Mucosa of rectum (tissue), 2 donors: Measurements from ENCODE around the gene PHF21B.
"Not testable (repeated sequence)": the region's sequence is repeated elsewhere in the genome, so short reads cannot be mapped to it uniquely, and the experiment has no call there.

ENCODE experiments used
- H3K27ac ChIP-seq, 2 donors: one replicate each; pipeline ENCODE4 v1.7.0; 2013; ENCODE audit warnings: inconsistent platforms in 2 of 2, low read depth in 2 of 2, low read length in 2 of 2
- H3K27me3 ChIP-seq, 2 donors: one replicate each; pipeline ENCODE4 v1.7.0; 2013; ENCODE audit warnings: low read length in 2 of 2; ENCODE audit not compliant: control insufficient read depth in 2 of 2, insufficient read depth in 2 of 2
- H3K36me3 ChIP-seq, 2 donors: one replicate each; pipeline ENCODE4 v1.7.0; 2013; ENCODE audit warnings: low read length in 2 of 2; ENCODE audit not compliant: control insufficient read depth in 2 of 2, insufficient read depth in 2 of 2
- H3K4me1 ChIP-seq, 2 donors: one replicate each; pipeline ENCODE4 v1.7.0; 2013; ENCODE audit warnings: low read length in 2 of 2, mild to moderate bottlenecking in 1 of 2; ENCODE audit not compliant: control insufficient read depth in 2 of 2, insufficient read depth in 2 of 2
- H3K4me3 ChIP-seq, 2 donors: one replicate each; pipeline ENCODE4 v1.7.0; 2013; ENCODE audit warnings: low read length in 2 of 2
- H3K9ac ChIP-seq, 2 donors: one replicate each; pipeline ENCODE4 v1.7.0; 2013; ENCODE audit warnings: low read length in 2 of 2, low read depth in 1 of 2, mild to moderate bottlenecking in 1 of 2
- H3K9me3 ChIP-seq, 2 donors: one replicate each; pipeline ENCODE4 v1.7.0; 2013; ENCODE audit warnings: low read length in 2 of 2; ENCODE audit not compliant: control insufficient read depth in 2 of 2
- donor health status: healthy.
- donor health status: Normal muscosa, but diverticular disease.

The PHF21B gene

DNA sequence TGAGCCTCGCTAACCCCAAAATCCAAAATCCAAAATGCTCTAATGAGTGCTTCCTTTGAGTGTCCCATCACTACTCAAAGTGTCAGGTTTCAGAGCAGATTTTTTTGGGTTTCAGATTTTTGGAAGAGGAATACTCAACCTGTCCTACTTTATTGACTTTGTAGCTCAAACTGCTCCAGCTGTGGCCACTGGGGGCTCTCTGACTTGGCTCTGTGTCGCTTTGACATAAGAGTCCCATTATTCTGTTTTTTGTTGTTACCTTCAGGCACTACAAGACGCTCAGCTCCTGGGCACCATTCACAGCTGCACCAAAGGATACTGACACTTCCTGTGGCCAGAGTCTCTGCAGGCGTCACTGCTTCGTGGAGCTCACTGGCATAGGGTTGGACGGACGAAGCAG is 41.1 kb downstream of the PHF21B start:
- no peaks in the 10 kb centered on the region for H3K4me1 ChIP-seq
- no peaks in the 10 kb centered on the region for H3K36me3 ChIP-seq
- no peaks in the 10 kb centered on the region for H3K27me3 ChIP-seq
- H3K9ac ChIP-seq, result no peak overlapping the region
- H3K4me3 ChIP-seq, result no peak overlapping the region
- no peaks in the 10 kb centered on the region for H3K9me3 ChIP-seq
- H3K27ac ChIP-seq, result no peak overlapping the region

DNA sequence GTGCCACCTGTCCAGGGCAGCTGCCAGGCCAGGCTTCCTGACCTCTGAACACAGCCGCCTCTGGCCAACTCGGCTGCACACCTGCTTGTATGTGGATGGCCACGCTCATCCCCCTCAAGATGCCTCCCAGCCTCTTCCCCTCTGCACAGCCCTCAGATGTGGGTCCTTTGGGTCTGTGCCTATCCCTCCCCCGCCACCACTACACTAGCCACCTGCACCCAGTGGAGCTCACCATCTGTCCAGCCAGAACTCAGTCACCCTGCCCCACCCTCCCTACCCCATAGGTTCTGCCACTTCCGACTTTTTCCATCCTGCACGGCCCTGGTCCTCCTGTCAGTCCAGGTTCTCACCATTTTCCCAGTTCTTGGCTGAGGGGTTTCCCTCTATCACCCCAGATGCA is 44.6 kb downstream of the PHF21B start:
- Histone ChIP-seq H3K4me1 (no peaks in the 10 kb centered on the region), H3K9me3 (no peaks in the 10 kb centered on the region), H3K27ac (no peak overlapping the region), H3K9ac (no peak overlapping the region), H3K27me3 (no peaks in the 10 kb centered on the region), H3K36me3 (no peaks in the 10 kb centered on the region), H3K4me3 (no peak overlapping the region)

DNA sequence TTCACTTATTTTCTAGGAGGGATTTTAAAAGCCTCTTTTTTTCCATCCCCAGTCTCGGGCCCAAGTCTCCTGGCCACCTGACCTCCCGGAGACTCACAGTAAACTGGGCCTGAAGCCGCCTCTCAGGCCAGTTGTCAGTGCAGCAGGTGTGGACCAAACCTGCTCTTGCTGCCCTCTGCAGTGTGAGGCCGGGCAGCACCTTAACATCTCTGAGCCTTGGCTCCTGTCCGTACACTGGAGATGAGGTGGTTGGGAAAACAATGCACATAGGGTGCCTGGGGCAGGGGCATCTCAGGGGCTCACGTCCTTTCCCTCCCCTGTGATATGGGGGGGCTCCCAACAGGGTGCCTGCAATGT is 45.1 kb downstream of the PHF21B start:
- Histone ChIP-seq H3K36me3 (no peaks in the 10 kb centered on the region), H3K4me1 (no peaks in the 10 kb centered on the region), H3K9ac (no peak overlapping the region), H3K9me3 (no peaks in the 10 kb centered on the region), H3K27ac (no peak overlapping the region), H3K27me3 (no peaks in the 10 kb centered on the region), H3K4me3 (no peak overlapping the region)

DNA sequence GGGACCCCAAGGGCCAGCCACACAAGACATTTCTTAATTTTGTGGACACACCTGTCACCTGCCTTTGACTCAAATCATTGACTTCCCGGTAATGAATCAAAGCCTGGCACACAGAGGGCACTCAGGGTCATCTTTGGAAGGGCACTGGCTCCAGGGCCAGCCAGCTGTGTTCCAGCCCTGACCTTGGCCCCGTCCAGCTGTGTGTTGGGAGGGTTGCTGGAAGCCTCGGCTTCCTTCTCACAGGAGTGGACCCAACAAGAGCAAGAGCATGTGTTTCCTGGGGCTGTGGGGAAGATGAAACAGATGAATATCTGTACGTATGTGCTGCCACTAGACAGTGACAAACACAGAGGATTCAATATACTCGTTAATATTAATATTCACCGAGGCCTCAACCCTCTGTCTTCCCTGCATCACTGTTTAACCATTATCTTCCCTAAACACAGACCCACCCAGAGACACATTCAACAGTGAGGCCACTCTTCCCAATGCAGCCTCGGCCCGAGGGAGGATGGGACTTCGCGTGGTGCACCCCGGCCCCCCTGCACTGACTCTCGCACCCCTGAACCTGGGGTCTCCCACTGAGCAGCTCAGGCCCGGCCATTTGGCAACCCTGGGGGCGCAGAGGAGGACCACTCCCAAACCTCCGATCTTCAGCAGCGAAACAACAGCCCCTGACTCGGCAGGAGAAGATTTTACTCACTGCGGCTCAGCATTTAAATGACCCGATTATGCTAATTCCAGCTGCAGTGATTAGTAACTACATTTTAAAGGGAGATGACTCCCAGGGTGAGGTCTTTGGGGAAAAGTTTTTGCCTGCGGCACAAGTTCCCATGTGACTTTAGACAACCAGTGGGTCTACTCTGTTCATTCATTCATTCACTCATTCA is 45.7 kb downstream of the PHF21B start:
- no peak overlapping the region for H3K27ac ChIP-seq
- no peaks in the 10 kb centered on the region for H3K4me1 ChIP-seq
- no peaks in the 10 kb centered on the region for H3K9me3 ChIP-seq
- no peaks in the 10 kb centered on the region for H3K36me3 ChIP-seq
- H3K9ac ChIP-seq, result no peak overlapping the region
- H3K4me3 ChIP-seq, result no peak overlapping the region
- no peaks in the 10 kb centered on the region for H3K27me3 ChIP-seq

DNA sequence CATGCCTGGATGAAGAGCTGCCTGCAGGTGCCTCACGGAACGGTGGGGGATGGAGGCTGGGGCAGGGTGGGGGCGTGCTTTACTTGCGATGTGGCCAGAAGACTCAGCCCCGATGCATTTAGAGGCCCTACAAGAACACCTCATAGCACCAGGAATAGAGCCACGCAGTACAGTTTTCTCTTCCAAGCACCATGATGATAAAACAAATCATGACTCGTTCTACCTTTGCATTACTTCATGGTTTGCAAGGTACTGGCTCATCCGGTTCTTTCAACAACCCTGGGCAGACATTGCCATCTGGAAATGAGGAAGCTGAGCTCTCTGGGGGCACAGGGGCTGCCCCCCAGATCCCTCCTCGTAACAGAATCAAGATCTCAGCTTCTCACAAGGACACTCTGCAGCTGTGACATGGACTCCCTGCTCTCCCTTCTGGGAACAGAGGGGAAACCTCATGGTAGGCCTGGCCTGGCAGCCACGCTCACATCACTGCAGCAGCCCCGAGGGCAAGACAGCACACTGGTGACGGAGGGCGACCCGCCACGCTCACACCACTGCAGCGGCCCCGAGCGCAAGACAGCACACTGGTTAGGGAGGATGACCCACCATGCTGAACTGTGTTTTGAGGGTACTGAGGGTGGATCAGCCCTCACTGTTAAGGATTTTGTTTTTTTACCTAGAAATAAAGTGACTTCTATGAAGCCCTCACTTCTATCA is 46.9 kb downstream of the PHF21B start:
- Histone ChIP-seq H3K36me3 (no peaks in the 10 kb centered on the region), H3K4me3 (no peak overlapping the region), H3K9ac (no peak overlapping the region), H3K27me3 (no peaks in the 10 kb centered on the region), H3K4me1 (no peaks in the 10 kb centered on the region), H3K9me3 (no peaks in the 10 kb centered on the region), H3K27ac (no peak overlapping the region)

DNA sequence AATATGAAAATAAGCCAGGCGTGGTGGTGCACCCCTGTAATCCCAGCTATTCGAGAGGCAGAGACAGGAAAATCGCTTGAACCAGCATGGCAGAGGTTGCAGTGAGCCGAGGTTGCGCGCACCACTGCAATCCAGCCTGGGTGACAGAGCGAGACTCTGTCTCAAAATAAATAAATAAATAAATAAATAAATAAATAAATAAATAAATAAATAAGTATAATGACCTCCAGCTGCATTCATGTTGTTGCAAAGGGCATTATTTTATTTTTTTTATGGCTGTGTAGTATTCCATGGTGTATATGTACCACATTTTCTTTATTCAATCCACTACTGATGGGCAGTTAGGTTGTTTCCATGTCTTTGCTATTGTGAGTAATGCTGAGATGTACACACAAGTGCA is 48.1 kb downstream of the PHF21B start:
- H3K36me3 ChIP-seq, H3K27me3 ChIP-seq, H3K4me1 ChIP-seq, H3K9me3 ChIP-seq, H3K4me3 ChIP-seq, H3K9ac ChIP-seq, H3K27ac ChIP-seq: not testable (repeated sequence)

DNA sequence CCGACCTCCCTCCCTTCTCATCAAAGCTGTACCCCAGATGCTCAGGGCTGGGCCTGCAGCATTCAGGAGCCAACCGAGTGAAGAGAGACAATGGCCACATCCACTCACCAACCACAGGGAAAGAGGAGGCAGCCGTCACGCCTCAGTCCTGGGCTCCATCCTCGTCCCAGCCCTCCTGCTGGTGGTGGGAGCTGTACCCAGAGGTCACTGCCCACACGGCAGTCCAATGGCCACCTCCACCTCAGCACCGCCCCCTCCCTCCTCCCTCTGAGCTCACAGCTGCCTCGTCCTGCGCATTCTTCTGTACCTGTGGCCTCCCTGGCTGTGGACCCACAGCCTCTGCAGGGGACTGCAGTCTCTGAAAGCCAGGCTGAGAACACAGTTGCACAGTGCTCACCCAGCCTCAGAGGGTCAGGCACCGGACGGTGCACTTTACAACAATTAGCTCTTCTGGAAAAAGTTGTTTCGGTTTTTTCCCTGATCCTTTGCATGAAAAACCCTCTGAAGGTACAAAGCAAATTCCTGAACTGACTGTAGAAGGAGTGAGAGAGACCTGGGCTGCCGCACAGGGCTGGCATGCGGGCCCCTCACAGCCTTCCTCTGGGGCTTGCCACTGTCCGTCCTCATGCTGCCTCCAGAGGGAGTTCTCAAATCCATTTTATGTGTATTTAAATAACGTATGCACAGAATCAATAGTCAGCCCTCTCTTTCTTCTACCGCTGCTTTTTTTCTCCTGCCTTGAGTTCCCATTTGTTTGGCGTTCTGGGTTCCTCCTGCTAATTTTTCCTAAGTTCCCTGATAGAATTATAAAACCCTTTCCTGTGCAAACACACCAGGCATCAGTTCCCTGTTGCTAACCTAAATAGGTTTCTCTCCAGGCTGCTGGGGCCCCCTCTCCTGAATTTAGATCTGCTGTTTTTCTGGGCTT is 52.7 kb downstream of the PHF21B start:
- no peak overlapping the region for H3K27ac ChIP-seq
- no peaks in the 10 kb centered on the region for H3K4me1 ChIP-seq
- H3K9ac ChIP-seq, result no peak overlapping the region
- no peaks in the 10 kb centered on the region for H3K9me3 ChIP-seq
- no peak overlapping the region for H3K4me3 ChIP-seq
- peaks cover 0 to 5% of the 10 kb centered on the region in 2 donors for H3K27me3 ChIP-seq
- no peaks in the 10 kb centered on the region for H3K36me3 ChIP-seq

DNA sequence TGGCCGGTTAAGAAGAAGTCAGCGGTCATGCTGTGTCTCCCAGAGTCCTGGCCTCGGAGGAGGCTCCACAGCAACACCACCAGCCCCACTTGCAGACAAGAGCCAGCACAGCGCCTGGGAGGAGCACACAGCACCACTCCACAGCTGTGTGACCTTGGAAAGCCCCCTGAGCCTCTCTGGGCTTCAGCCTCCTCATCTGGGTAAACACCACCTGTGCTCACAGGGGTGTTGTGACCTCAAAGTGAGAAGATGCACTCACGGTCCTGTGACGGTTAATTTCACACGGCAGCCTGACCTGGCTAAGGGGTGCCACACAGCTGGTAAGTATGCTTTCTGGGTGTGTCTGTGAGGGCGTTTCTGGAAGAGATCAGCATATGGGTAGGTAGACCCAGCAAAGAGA is 54.7 kb downstream of the PHF21B start:
- H3K27me3 ChIP-seq, result peaks cover 0 to 5% of the 10 kb centered on the region in 2 donors
- no peak overlapping the region for H3K27ac ChIP-seq
- peaks cover 0 to 4% of the 10 kb centered on the region in 2 donors for H3K9me3 ChIP-seq
- H3K36me3 ChIP-seq, result no peaks in the 10 kb centered on the region
- H3K9ac ChIP-seq, result no peak overlapping the region
- H3K4me3 ChIP-seq, result no peak overlapping the region
- no peaks in the 10 kb centered on the region for H3K4me1 ChIP-seq

DNA sequence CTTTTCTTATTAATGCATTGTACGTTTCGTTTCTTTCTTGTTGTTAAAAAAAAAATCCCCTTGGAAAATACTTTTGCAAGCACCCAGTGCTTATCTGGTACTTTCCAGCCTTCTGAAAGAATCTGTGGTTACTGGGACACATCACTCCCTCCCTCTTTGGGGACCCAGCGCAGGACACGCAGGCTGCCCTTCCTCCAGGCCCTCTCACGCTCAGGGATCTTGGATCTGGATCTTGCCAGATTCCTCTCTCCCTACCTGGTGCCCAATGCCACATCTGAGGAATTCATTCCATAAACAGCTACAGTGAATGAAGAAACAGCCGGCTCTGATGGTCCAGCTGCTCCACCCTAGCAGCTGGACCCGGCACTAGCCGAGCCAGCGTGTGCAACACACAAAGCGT is 55.7 kb downstream of the PHF21B start:
- Histone ChIP-seq H3K27me3 (peaks cover 0 to 5% of the 10 kb centered on the region in 2 donors), H3K9me3 (peaks cover 0 to 4% of the 10 kb centered on the region in 2 donors), H3K36me3 (no peaks in the 10 kb centered on the region), H3K9ac (no peak overlapping the region), H3K27ac (no peak overlapping the region), H3K4me3 (no peak overlapping the region), H3K4me1 (no peaks in the 10 kb centered on the region)
